Measurements from ENCODE around the gene NEFH.

DNA sequence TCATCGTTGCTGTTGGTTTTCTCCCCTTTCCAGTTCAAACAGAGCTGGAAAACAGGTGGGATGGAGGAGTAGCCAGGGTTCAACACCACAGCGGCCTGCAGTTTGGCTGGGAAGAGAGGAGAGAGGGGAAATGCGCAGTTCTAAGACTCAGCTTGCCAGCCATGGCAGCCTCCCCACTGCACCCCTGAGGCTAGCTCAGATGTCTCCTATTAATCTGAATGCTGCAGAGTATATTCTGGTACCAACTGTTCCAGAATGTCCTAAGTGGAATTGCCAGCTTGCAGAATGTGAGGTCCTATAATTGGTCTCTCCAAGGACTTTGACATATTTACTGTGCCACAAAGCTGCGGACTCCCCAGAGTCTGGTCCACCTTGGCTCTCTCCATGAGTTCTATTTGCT, 32.0 kb downstream of the NEFH start:
- no peak for TF ChIP-seq EZH2phosphoT487 (IDR thresholded peaks at IDR 0.05; ENCODE audit: borderline replicate concordance, low read depth, low read length)
- TF ChIP-seq, protein P1, sequence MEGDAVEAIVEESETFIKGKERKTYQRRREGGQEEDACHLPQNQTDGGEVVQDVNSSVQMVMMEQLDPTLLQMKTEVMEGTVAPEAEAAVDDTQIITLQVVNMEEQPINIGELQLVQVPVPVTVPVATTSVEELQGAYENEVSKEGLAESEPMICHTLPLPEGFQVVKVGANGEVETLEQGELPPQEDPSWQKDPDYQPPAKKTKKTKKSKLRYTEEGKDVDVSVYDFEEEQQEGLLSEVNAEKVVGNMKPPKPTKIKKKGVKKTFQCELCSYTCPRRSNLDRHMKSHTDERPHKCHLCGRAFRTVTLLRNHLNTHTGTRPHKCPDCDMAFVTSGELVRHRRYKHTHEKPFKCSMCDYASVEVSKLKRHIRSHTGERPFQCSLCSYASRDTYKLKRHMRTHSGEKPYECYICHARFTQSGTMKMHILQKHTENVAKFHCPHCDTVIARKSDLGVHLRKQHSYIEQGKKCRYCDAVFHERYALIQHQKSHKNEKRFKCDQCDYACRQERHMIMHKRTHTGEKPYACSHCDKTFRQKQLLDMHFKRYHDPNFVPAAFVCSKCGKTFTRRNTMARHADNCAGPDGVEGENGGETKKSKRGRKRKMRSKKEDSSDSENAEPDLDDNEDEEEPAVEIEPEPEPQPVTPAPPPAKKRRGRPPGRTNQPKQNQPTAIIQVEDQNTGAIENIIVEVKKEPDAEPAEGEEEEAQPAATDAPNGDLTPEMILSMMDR (conservative IDR thresholded peaks at IDR 0.05; ENCODE audit: low read length): no peak
